Measurements from ENCODE around the gene CD300A. TPM values are rescaled to one million over a fixed set of nuclear protein-coding genes. Genes with fewer than 3 reads are reported as not detected.

CD300A gene
- total RNA-seq, 1 donor from 2014 or later = 0.71 TPM

DNA sequence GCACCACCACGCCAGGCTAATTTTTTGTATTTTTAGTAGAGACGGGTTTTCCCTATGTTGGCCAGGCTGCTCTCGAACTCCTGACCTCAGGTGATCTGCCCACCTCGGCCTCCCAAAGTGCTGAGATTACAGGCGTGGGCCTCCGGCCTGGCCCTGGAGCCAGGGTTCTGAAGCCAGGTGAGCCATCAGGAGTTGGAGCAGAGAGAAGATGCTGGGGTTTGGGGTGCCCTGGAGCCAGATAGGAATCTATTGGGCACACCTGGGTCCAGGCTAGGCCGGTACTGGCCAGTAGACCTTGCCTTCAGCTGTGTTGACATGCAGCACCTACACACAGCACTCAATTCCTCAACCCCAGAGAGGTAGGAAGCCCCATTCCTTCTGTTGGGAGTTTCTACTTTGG is 5.4 kb upstream of the CD300A start:
- Mint-ChIP-seq H3K36me3 (ENCODE audit: low read depth) (no peaks in the 10 kb centered on the region), H3K4me3 (no peak overlapping the region), H3K27me3 (peaks cover 6% of the 10 kb centered on the region), H3K27ac (no peak overlapping the region), H3K9me3 (no peaks in the 10 kb centered on the region), H3K4me1 (peaks cover 19% of the 10 kb centered on the region)
- ATAC-seq (ENCODE audit: low read depth) = no peak
- intact Hi-C loops (cut with micrococcal nuclease) = no loop called here
- POLR2A ChIA-PET = no interaction called here
- CTCF ChIA-PET = no interaction called here
- no peak for DNase-seq
- TF ChIP-seq, protein P1, sequence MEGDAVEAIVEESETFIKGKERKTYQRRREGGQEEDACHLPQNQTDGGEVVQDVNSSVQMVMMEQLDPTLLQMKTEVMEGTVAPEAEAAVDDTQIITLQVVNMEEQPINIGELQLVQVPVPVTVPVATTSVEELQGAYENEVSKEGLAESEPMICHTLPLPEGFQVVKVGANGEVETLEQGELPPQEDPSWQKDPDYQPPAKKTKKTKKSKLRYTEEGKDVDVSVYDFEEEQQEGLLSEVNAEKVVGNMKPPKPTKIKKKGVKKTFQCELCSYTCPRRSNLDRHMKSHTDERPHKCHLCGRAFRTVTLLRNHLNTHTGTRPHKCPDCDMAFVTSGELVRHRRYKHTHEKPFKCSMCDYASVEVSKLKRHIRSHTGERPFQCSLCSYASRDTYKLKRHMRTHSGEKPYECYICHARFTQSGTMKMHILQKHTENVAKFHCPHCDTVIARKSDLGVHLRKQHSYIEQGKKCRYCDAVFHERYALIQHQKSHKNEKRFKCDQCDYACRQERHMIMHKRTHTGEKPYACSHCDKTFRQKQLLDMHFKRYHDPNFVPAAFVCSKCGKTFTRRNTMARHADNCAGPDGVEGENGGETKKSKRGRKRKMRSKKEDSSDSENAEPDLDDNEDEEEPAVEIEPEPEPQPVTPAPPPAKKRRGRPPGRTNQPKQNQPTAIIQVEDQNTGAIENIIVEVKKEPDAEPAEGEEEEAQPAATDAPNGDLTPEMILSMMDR (IDR thresholded peaks at IDR 0.05) = no peak

DNA sequence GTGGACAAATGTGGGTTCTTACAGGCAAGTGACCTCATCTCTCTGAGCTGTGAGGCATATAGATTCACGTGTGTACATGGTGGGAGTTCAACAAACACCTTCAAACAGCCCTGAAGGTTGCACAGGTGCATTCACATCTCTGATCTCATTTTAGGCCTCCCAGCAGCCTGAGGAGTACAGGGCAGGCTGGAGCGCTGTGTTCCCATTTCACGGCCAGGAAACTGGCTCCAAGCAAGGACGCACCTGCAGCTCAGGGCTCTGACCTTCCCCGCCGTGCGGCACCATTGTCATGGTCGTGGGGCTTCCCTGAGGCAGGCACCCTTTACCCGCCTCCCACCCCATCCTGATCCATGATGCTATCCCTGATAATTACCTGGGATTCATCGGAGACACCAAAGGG is 4.8 kb upstream of the CD300A start:
- no peaks in the 10 kb centered on the region for H3K36me3 Mint-ChIP-seq (ENCODE audit: low read depth)
- no peak overlapping the region for H3K4me3 Mint-ChIP-seq
- ChIA-PET CTCF (no interaction called here), POLR2A (no interaction called here)
- ATAC-seq (ENCODE audit: low read depth) (no peak), DNase-seq (no peak)
- TF ChIP-seq, protein P1 (IDR thresholded peaks at IDR 0.05) = no peak
- H3K4me1 Mint-ChIP-seq = peaks cover 19% of the 10 kb centered on the region
- no peaks in the 10 kb centered on the region for H3K9me3 Mint-ChIP-seq
- intact Hi-C loops (cut with micrococcal nuclease) = no loop called here
- peaks cover 6% of the 10 kb centered on the region for H3K27me3 Mint-ChIP-seq
- no peak overlapping the region for H3K27ac Mint-ChIP-seq

DNA sequence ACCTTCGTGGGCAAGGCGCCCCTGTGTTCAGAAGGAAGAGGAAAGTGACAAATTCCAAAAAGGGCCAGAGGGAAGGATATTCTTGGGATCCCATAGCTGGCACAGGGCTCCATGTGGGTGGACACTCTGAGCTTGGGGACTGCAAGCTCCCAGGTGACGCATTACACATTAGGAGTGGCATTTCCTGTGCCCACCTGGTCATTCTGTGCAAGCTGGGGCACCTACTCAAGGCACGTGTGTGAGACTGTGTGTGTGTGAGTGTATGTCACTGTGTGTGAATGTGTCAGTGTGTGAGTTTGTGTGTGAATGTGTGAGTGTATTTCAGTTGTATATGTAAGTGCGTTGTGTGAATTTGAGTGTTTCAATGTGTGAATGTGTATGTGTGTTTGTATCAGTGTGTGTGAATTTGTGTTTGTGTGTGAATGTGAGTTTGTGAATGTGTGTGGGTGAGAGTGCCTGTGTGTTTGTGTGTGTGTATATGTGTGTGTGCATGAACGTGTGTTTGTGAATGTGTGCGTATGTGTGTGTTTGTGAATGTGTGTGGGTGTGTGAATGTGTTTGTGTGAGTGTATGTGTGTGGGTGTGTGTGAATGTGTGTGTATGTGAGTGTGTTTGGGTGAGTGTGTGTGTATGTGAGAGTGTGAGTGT is 1.6 kb upstream of the CD300A start:
- ATAC-seq (ENCODE audit: low read depth) (no peak), DNase-seq (no peak)
- intact Hi-C loops (cut with micrococcal nuclease) = no loop called here
- POLR2A ChIA-PET = no interaction called here
- Mint-ChIP-seq H3K4me3 (no peak overlapping the region), H3K27me3 (peaks cover 2% of the 10 kb centered on the region), H3K9me3 (no peaks in the 10 kb centered on the region), H3K4me1 (peaks cover 22% of the 10 kb centered on the region), H3K27ac (no peak overlapping the region), H3K36me3 (ENCODE audit: low read depth) (no peaks in the 10 kb centered on the region)
- CTCF ChIA-PET = interaction anchor here (0.8 kb wide), 1 partner anchor 85 kb away, joined by 3 read pairs; no protein-coding TSS in a partner anchor
- TF ChIP-seq, protein P1 (IDR thresholded peaks at IDR 0.05) = no peak

DNA sequence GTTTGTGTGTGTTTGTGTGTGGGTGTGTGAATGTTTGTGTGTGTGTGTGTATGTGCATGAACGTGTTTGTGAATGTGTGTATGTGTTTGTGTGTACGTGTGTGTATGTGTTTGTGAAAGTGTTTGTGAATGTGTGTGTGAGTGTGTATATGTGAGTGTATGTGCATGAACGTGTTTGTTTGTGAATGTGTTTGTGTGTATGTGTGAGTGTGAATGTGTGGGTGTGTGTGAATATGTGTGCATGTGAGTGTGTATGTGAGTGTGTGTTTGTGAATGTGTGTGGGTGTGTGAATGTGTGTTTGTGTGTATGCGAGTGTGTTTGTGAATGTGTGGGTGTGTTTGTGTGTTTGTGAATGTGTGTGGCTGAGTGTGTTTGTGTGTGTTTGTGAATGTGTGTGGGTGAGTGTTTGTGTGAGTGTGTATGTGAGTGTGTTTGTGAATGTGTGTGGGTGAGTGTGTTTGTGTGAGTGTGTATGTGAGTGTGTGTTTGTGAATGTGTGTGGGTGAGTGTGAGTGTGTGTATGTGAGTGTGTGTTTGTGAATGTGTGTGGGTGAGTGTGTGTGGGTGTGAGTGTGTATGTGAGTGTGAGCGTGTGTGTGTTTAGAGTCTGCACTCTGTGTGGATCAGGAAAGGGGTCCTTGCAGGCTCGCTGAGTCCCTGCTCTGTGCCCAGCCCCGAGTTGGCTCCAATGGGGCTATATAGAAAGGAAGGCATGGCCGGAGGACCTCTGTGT is 890 bp upstream of the CD300A start:
- no peak for DNase-seq
- no peak overlapping the region for H3K27ac Mint-ChIP-seq
- peaks cover 6% of the 10 kb centered on the region for H3K27me3 Mint-ChIP-seq
- intact Hi-C loops (cut with micrococcal nuclease) = loop anchor here (2.0 kb wide), 1 partner anchor 67 kb away; no protein-coding TSS in a partner anchor
- no peak for ATAC-seq (ENCODE audit: low read depth)
- no peak overlapping the region for H3K4me3 Mint-ChIP-seq
- H3K36me3 Mint-ChIP-seq (ENCODE audit: low read depth) = no peaks in the 10 kb centered on the region
- TF ChIP-seq, protein P1 (IDR thresholded peaks at IDR 0.05) = no peak
- ChIA-PET CTCF (no interaction called here), POLR2A (interaction anchor here (0.9 kb wide), 1 partner anchor 63 kb away, joined by 3 read pairs; no protein-coding TSS in a partner anchor)
- no peaks in the 10 kb centered on the region for H3K9me3 Mint-ChIP-seq
- peaks cover 22% of the 10 kb centered on the region for H3K4me1 Mint-ChIP-seq

DNA sequence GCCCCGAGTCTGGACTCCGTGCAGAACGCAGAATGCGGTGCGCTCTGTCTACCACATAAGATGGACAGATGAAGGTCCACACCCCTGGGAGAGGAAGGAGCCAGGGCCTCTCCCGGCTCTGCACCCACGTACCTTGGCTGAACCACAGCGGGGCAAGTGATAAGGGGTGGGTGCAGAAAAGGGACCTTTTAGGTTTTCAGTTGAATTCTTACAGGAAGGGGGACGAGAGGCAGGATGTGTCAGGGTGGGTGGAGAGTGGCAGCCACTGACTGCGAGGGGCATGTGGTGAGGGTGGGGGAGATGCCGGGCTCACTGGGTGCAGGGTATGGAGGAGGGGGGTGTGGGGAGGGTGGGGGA is 372 bp downstream of the CD300A start:
- no peak for DNase-seq
- intact Hi-C loops (cut with micrococcal nuclease) = loop anchor here (2.0 kb wide), 1 partner anchor 66 kb away; no protein-coding TSS in a partner anchor
- CTCF ChIA-PET = interaction anchor here (0.8 kb wide), 1 partner anchor 20 kb away, joined by 3 read pairs; no protein-coding TSS in a partner anchor
- Mint-ChIP-seq H3K4me3 (no peak overlapping the region), H3K36me3 (ENCODE audit: low read depth) (no peaks in the 10 kb centered on the region), H3K9me3 (no peaks in the 10 kb centered on the region), H3K27ac (no peak overlapping the region), H3K4me1 (peaks cover 22% of the 10 kb centered on the region), H3K27me3 (peaks cover 6% of the 10 kb centered on the region)
- POLR2A ChIA-PET = interaction anchor here (0.5 to 0.9 kb wide), 3 partner anchors 24 to 253 kb away, joined by 3 to 4 read pairs (median 3); no protein-coding TSS in a partner anchor
- ATAC-seq (ENCODE audit: low read depth) = peak; percentile 13
- TF ChIP-seq, protein P1 (IDR thresholded peaks at IDR 0.05) = no peak
